Activated naive CD4-positive, alpha-beta T cell treated with Interleukin-2 at 50 U/mL for 16 hours (primary cell): Measurements from ENCODE around the gene ALMS1.
"Not testable (repeated sequence)": the region's sequence is repeated elsewhere in the genome, so short reads cannot be mapped to it uniquely, and the experiment has no call there.

Experiments used
- DNase-seq: peaks from one replicate; pipeline ENCODE4 v3.0.0-alpha.2; 2020

Gene ALMS1

GRCh38 chr2:73624036-73624435, 238.4 kb downstream of the ALMS1 start:
- DNase-seq = not testable (repeated sequence)

GRCh38 chr2:73624625-73625024, 239.0 kb downstream of the ALMS1 start:
- not testable (repeated sequence) for DNase-seq

- DNase-seq = not testable (repeated sequence)
Observed at GRCh38 chr2:73626237-73626636, 240.6 kb downstream of the ALMS1 start.

GRCh38 chr2:73628493-73628892, 242.9 kb downstream of the ALMS1 start:
- not testable (repeated sequence) for DNase-seq

GRCh38 chr2:73630662-73631266, 245.1 kb downstream of the ALMS1 start:
- not testable (repeated sequence) for DNase-seq

GRCh38 chr2:73636977-73637376, 251.3 kb downstream of the ALMS1 start:
- DNase-seq = not testable (repeated sequence)

- DNase-seq = no peak
Observed at GRCh38 chr2:73638429-73638828, 252.8 kb downstream of the ALMS1 start.

- DNase-seq = no peak
Observed at GRCh38 chr2:73640511-73640911, 254.9 kb downstream of the ALMS1 start.

- no peak for DNase-seq
Observed at GRCh38 chr2:73640946-73641766, 255.5 kb downstream of the ALMS1 start.

GRCh38 chr2:73641767-73642062, 256.1 kb downstream of the ALMS1 start:
- DNase-seq = no peak

GRCh38 chr2:73642338-73643018, 256.8 kb downstream of the ALMS1 start, which contains the start of gene NAT8:
Gene NAT8, minus strand, starts transcription at chr2:73642422. Its CDS starts 794 bp downstream, at chr2:73641628.
- DNase-seq = no peak

- not testable (repeated sequence) for DNase-seq
Observed at GRCh38 chr2:73647690-73648089, 262.1 kb downstream of the ALMS1 start.

GRCh38 chr2:73651591-73652230, 266.1 kb downstream of the ALMS1 start:
- DNase-seq = no peak

- no peak for DNase-seq
Observed at GRCh38 chr2:73652348-73652747, 266.7 kb downstream of the ALMS1 start.

- DNase-seq = no peak
Observed at GRCh38 chr2:73654175-73654574, 268.5 kb downstream of the ALMS1 start.
